T-helper 1 cell (primary cell): Measurements from ENCODE around the gene ZBTB33.

Experiments used
- DNase-seq, 5 donors: peaks; one replicate each; pipeline ENCODE4 v3.0.0-alpha.2; 2012 to 2020
- total RNA-seq, 4 donors: gene quantifications; one replicate each; lab custom pipeline; 2026; lab: John Stamatoyannopoulos, UW

Gene ZBTB33
- 49.5 to 68.3 (median 61.5) reads per million in 4 donors for total RNA-seq

GRCh38 chrX:120250522-120251271, at the start of gene ZBTB33:
Gene ZBTB33 (plus strand): TSS chrX:120250812. CDS start chrX:120253416, 2,604 bp downstream.
- peak; percentile 69 to 91 (median 78) for DNase-seq

- DNase-seq: no peak
These were observed 49.8 kb upstream of the ZBTB33 start for GRCh38 chrX:120200851-120201250.

GRCh38 chrX:120205816-120206753, 44.5 kb upstream of the ZBTB33 start:
- DNase-seq: no peak

GRCh38 chrX:120207009-120207605, 43.5 kb upstream of the ZBTB33 start:
- DNase-seq: no peak

GRCh38 chrX:120213438-120214265, 37.0 kb upstream of the ZBTB33 start:
- peak in 4 of 5 donors; percentile 16 to 48 (median 30) for DNase-seq

- DNase-seq: no peak
These were observed 27.2 kb upstream of the ZBTB33 start for GRCh38 chrX:120223374-120223773.

- DNase-seq: no peak
These were observed 26.2 kb upstream of the ZBTB33 start for GRCh38 chrX:120224388-120224787.

GRCh38 chrX:120228187-120228908, 22.3 kb upstream of the ZBTB33 start:
- no peak for DNase-seq

- no peak for DNase-seq
These were observed 15.3 kb upstream of the ZBTB33 start for GRCh38 chrX:120235284-120235683.

- DNase-seq: no peak
These were observed 13.7 kb upstream of the ZBTB33 start for GRCh38 chrX:120236687-120237479.

GRCh38 chrX:120238933-120239332, 11.7 kb upstream of the ZBTB33 start:
- no peak for DNase-seq

- no peak for DNase-seq
These were observed 7.8 kb upstream of the ZBTB33 start for GRCh38 chrX:120242813-120243212.

- DNase-seq: no peak
These were observed 6.2 kb upstream of the ZBTB33 start for GRCh38 chrX:120244395-120244734.

- DNase-seq: peak in 4 of 5 donors; percentile 18 to 70 (median 30)
These were observed 5.7 kb upstream of the ZBTB33 start for GRCh38 chrX:120244735-120245498.

GRCh38 chrX:120251471-120252011, 929 bp downstream of the ZBTB33 start:
- DNase-seq: peak in 1 of 5 donors; percentile 22

- no peak for DNase-seq
These were observed 3.2 kb downstream of the ZBTB33 start for GRCh38 chrX:120253784-120254183.

- DNase-seq: no peak
These were observed 9.8 kb downstream of the ZBTB33 start for GRCh38 chrX:120260369-120260768.

GRCh38 chrX:120262859-120263708, 12.5 kb downstream of the ZBTB33 start:
- DNase-seq: no peak

- no peak for DNase-seq
These were observed 13.7 kb downstream of the ZBTB33 start for GRCh38 chrX:120264341-120264740.
